Hepatocyte (in vitro differentiated cells): ENCODE data around the gene LRFN4. TPM values are rescaled to one million over a fixed set of nuclear protein-coding genes. Genes with fewer than 3 reads are reported as not detected.

Source experiments
- DNase-seq: peaks from one replicate; pipeline ENCODE4 v3.0.0-alpha.2; 2016; ENCODE audit warnings: low spot score
- H2AFZ ChIP-seq: fragments of 200-600 bp; sonication (generic); 2 replicates; pipeline ENCODE4 v1.6.0; 2016; ENCODE audit warnings: antibody characterized with exemption, mild to moderate bottlenecking
- H3K27ac ChIP-seq: fragments of 200-600 bp; sonication (generic); 2 replicates; pipeline ENCODE4 v1.5.1; 2016; ENCODE audit warnings: mild to moderate bottlenecking
- H3K27me3 ChIP-seq: fragments of 200-600 bp; sonication (generic); 2 replicates; pipeline ENCODE4 v1.6.1; 2016
- H3K36me3 ChIP-seq: fragments of 200-600 bp; sonication (generic); replicated peaks from 2 replicates; pipeline ENCODE4 v1.5.1; 2016; ENCODE audit warnings: low read depth; ENCODE audit not compliant: insufficient read depth
- H3K4me1 ChIP-seq: fragments of 200-600 bp; sonication (generic); 2 replicates; pipeline ENCODE4 v1.5.1; 2016; ENCODE audit warnings: mild to moderate bottlenecking, moderate library complexity; ENCODE audit not compliant: insufficient read depth
- H3K4me2 ChIP-seq: fragments of 200-600 bp; sonication (generic); 2 replicates; pipeline ENCODE4 v1.6.0; 2016
- H3K4me3 ChIP-seq: fragments of 200-600 bp; sonication (generic); 2 replicates; pipeline ENCODE4 v1.5.1; 2016; ENCODE audit warnings: mild to moderate bottlenecking
- H3K79me2 ChIP-seq: fragments of 200-600 bp; sonication (generic); 2 replicates; pipeline ENCODE4 v1.6.0; 2017; ENCODE audit warnings: mild to moderate bottlenecking
- H3K9me2 ChIP-seq: fragments of 200-600 bp; sonication (generic); replicated peaks from 2 replicates; pipeline ENCODE4 v1.6.0; 2017; ENCODE audit warnings: mild to moderate bottlenecking; ENCODE audit not compliant: insufficient read depth
- H3K9me3 ChIP-seq: fragments of 200-600 bp; sonication (generic); 2 replicates; pipeline ENCODE4 v1.5.1; 2016; ENCODE audit warnings: low read depth, mild to moderate bottlenecking
- H4K20me1 ChIP-seq: fragments of 200-600 bp; sonication (generic); 2 replicates; pipeline ENCODE4 v1.6.0; 2016; ENCODE audit warnings: mild to moderate bottlenecking; ENCODE audit not compliant: insufficient read depth, poor library complexity, severe bottlenecking
- CTCF ChIP-seq: fragments of 200-600 bp; sonication (generic); IDR thresholded peaks from 2 replicates; pipeline ENCODE4 v1.5.1; 2016; ENCODE audit warnings: antibody characterized with exemption, mild to moderate bottlenecking; ENCODE audit not compliant: poor library complexity
- EZH2 ChIP-seq: fragments of 200-600 bp; sonication (generic); IDR thresholded peaks from 2 replicates; pipeline ENCODE4 v1.6.1; 2016; ENCODE audit warnings: antibody characterized with exemption, mild to moderate bottlenecking, borderline replicate concordance
- EZH2phosphoT487 ChIP-seq: fragments of 200-600 bp; sonication (generic); IDR thresholded peaks from one replicate; pipeline ENCODE4 v1.6.1; 2018; ENCODE audit warnings: antibody characterized with exemption, mild to moderate bottlenecking, low read depth, moderate library complexity; ENCODE audit not compliant: unreplicated experiment, severe bottlenecking
- WGBS: methylation state at CpG from one replicate; pipeline ENCODE4 v1.1.6; 2016; ENCODE audit warnings: low lambda C conversion rate; ENCODE audit errors: missing lambda C conversion rate; 5-methylcytosine and 5-hydroxymethylcytosine counted together
- polyA plus RNA-seq: library from polyadenylated mRNA; unstranded; fragments of >200 nt; fragmentation: Nextera tagmentation; extraction: Ambion mirVana; gene quantifications from 2 replicates; pipeline ENCODE4 v1.2.1, GENCODE V29; 2016
- total RNA-seq: library from RNA; depleted of rRNA; stranded (reverse); fragments of >200 nt; gene quantifications from 2 replicates; pipeline ENCODE4 v1.2.3, GENCODE V29; 2014

LRFN4 gene
- total RNA-seq (12.5 and 15.8 TPM in 2 replicates), polyA plus RNA-seq (14.3 and 30.2 TPM in 2 replicates)

GRCh38 chr11:66856496-66857233 is at the start of gene LRFN4:
Gene LRFN4, plus strand, starts transcription at chr11:66857064. Its CDS starts 681 bp downstream, at chr11:66857745.
- H4K20me1 ChIP-seq = no peaks in the 10 kb centered on the region
- no peaks in the 10 kb centered on the region for H3K79me2 ChIP-seq
- H3K9me2 ChIP-seq = no peaks in the 10 kb centered on the region
- no peaks in the 10 kb centered on the region for H3K9me3 ChIP-seq
- H3K4me3 ChIP-seq = peak within 1 kb of the TSS; percentile 99
- no peaks in the 10 kb centered on the region for H3K27me3 ChIP-seq
- H2AFZ ChIP-seq = peak within 1 kb of the TSS; percentile 93
- 2% methylated on average over 37 of the region's 103 CpGs for WGBS
- peak within 1 kb of the TSS; percentile 94 for H3K27ac ChIP-seq
- peak within 1 kb of the TSS; percentile 99 for H3K4me2 ChIP-seq
- peak; percentile 70 for DNase-seq
- peaks cover 8% of the 10 kb centered on the region for H3K4me1 ChIP-seq
- H3K36me3 ChIP-seq = no peaks in the 10 kb centered on the region
- no peak for TF ChIP-seq EZH2phosphoT487
- TF ChIP-seq EZH2 = no peak
- TF ChIP-seq CTCF = no peak

- Histone ChIP-seq H3K4me2 (no peak overlapping the region), H3K36me3 (no peaks in the 10 kb centered on the region), H3K27ac (no peak overlapping the region), H3K27me3 (no peaks in the 10 kb centered on the region), H3K79me2 (no peaks in the 10 kb centered on the region), H3K4me1 (no peaks in the 10 kb centered on the region), H3K9me3 (no peaks in the 10 kb centered on the region), H4K20me1 (no peaks in the 10 kb centered on the region), H3K9me2 (no peaks in the 10 kb centered on the region), H2AFZ (no peak overlapping the region), H3K4me3 (no peak overlapping the region)
- DNase-seq = no peak
- WGBS = 98% methylated on average over 3 of the region's 3 CpGs
- TF ChIP-seq CTCF = no peak
- no peak for TF ChIP-seq EZH2phosphoT487
- TF ChIP-seq EZH2 = no peak
Observed at GRCh38 chr11:66809592-66809991, 47.3 kb upstream of the LRFN4 start.

GRCh38 chr11:66810576-66811185 is 46.2 kb upstream of the LRFN4 start:
- H2AFZ ChIP-seq = no peak overlapping the region
- no peak overlapping the region for H3K4me3 ChIP-seq
- H3K9me3 ChIP-seq = no peaks in the 10 kb centered on the region
- no peaks in the 10 kb centered on the region for H3K9me2 ChIP-seq
- WGBS = 83% methylated on average over 1 of the region's 1 CpG
- DNase-seq = no peak
- TF ChIP-seq EZH2phosphoT487 (no peak), EZH2 (no peak), CTCF (no peak)
- H3K36me3 ChIP-seq = no peaks in the 10 kb centered on the region
- H3K4me2 ChIP-seq = no peak overlapping the region
- no peaks in the 10 kb centered on the region for H3K27me3 ChIP-seq
- no peaks in the 10 kb centered on the region for H4K20me1 ChIP-seq
- no peaks in the 10 kb centered on the region for H3K79me2 ChIP-seq
- no peak overlapping the region for H3K27ac ChIP-seq
- no peaks in the 10 kb centered on the region for H3K4me1 ChIP-seq
